Lower leg skin (tissue), 4 donors: ENCODE results near the gene SOHLH1. TPM values are rescaled to one million over a fixed set of nuclear protein-coding genes. Genes with fewer than 3 reads are reported as not detected.

Experiments
- DNase-seq, 2 donors: peaks; one replicate each; pipeline ENCODE4 v3.0.0-alpha.2; 2019; ENCODE audit warnings: low spot score in 2 of 2
- H3K4me3 ChIP-seq: fragments of 200-600 bp; sonication (generic); 2 replicates; pipeline ENCODE4 v1.5.1; 2017; ENCODE audit warnings: mild to moderate bottlenecking, low read depth; ENCODE audit not compliant: poor library complexity, severe bottlenecking
- CTCF ChIP-seq, 3 donors: fragments of 450-650 bp; IDR thresholded peaks; one replicate each; pipeline ENCODE4 v1.5.1; 2016; ENCODE audit warnings: antibody characterized with exemption in 3 of 3, mild to moderate bottlenecking in 3 of 3, moderate library complexity in 2 of 3
- POLR2A ChIP-seq, 2 donors: fragments of 450-650 bp; IDR thresholded peaks; one replicate each; pipeline ENCODE4 v1.6.1; 2016 to 2017; ENCODE audit warnings: antibody characterized with exemption in 2 of 2, mild to moderate bottlenecking in 1 of 2, moderate library complexity in 1 of 2
- WGBS, 2 donors: methylation state at CpG; one replicate each; pipeline ENCODE4 v1.1.5; 2018; 5-methylcytosine and 5-hydroxymethylcytosine counted together
- intact Hi-C: fragments of 100-400 bp; cut with DNase I; formaldehyde crosslinking; loops from one replicate; pipeline ENCODE4 v1.15.0; 2023; ENCODE audit warnings: low total_unique reads
- total RNA-seq, 4 donors: library from RNA; depleted of rRNA; stranded (reverse); fragments of >200 nt; gene quantifications; one replicate each; pipeline ENCODE4 v1.1.0, GENCODE V29; 2016

The SOHLH1 gene
- total RNA-seq, 4 donors from 2014 or later = 0.71 TPM; not detected in 3

GRCh38 chr9:135717410-135717809 lies 18.1 kb upstream of the SOHLH1 start:
- no peak overlapping the region for H3K4me3 ChIP-seq
- 80 to 87% methylated on average over 11 to 12 of the region's 13 CpGs for WGBS, 2 donors
- TF ChIP-seq CTCF (IDR thresholded peaks at IDR 0.05) (no peak), POLR2A (IDR thresholded peaks at IDR 0.05) (no peak)
- no peak for DNase-seq
- intact Hi-C loops = no loop called here

- intact Hi-C loops = no loop called here
- 82 to 83% methylated on average over 11 of the region's 11 CpGs for WGBS, 2 donors
- H3K4me3 ChIP-seq = no peak overlapping the region
- no peak for TF ChIP-seq CTCF (IDR thresholded peaks at IDR 0.05)
- TF ChIP-seq POLR2A (IDR thresholded peaks at IDR 0.05) = no peak
- DNase-seq = no peak
These were observed 16.8 kb upstream of the SOHLH1 start for GRCh38 chr9:135716045-135716444.

GRCh38 chr9:135715056-135715595 lies 15.8 kb upstream of the SOHLH1 start:
- 27 to 30% methylated on average over 22 to 23 of the region's 23 CpGs for WGBS, 2 donors
- TF ChIP-seq POLR2A (IDR thresholded peaks at IDR 0.05) (no peak), CTCF (IDR thresholded peaks at IDR 0.05) (no peak)
- intact Hi-C loops = no loop called here
- H3K4me3 ChIP-seq = no peak overlapping the region
- DNase-seq = no peak

- H3K4me3 ChIP-seq = no peak overlapping the region
- TF ChIP-seq CTCF (IDR thresholded peaks at IDR 0.05) (no peak), POLR2A (IDR thresholded peaks at IDR 0.05) (no peak)
- intact Hi-C loops = no loop called here
- DNase-seq = no peak
- WGBS, 2 donors = 3 to 5% methylated on average over 37 to 45 of the region's 103 CpGs
These were observed 15.2 kb upstream of the SOHLH1 start for GRCh38 chr9:135714242-135715055.

- no peak overlapping the region for H3K4me3 ChIP-seq
- intact Hi-C loops = no loop called here
- TF ChIP-seq POLR2A (IDR thresholded peaks at IDR 0.05) (no peak), CTCF (IDR thresholded peaks at IDR 0.05) (no peak)
- no peak for DNase-seq
- 39 to 45% methylated on average over 15 of the region's 16 CpGs for WGBS, 2 donors
These were observed 13.5 kb upstream of the SOHLH1 start for GRCh38 chr9:135712613-135713295.
